ENCODE measurements around the gene TPM3.

DNA sequence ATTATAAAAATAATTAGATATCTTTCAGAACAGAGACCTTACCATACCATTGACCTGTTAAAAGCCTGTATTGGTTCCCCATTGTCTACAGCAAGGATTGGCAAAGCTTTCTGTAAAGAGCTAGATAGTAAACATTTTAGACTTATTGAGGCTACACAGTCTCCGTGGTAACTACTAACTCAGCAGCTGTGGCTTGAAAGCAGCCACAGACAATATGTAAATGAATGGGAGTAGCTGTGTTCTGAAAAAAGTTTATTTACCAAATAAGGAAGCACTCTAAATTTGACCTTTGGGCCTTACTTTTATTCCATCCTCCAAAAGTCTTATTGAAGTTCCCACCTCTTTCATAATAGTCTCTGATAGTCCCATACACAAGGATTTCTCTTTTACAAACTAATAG lies 76.7 kb downstream of the TPM3 start:
- TF ChIP-seq TAF1 (IDR thresholded peaks at IDR 0.05; ENCODE audit: low read depth) = no peak
- no peak for TF ChIP-seq RAD21 (conservative IDR thresholded peaks at IDR 0.05)
- TF ChIP-seq CTCF (IDR thresholded peaks at IDR 0.05; ENCODE audit: poor library complexity, severe bottlenecking) = no peak
- no peak for TF ChIP-seq POLR2AphosphoS5 (IDR thresholded peaks at IDR 0.05)
- no peak for TF ChIP-seq EZH2 (IDR thresholded peaks at IDR 0.05; ENCODE audit: borderline replicate concordance, insufficient read depth, low read length, poor library complexity, severe bottlenecking)
- TF ChIP-seq, protein P1, sequence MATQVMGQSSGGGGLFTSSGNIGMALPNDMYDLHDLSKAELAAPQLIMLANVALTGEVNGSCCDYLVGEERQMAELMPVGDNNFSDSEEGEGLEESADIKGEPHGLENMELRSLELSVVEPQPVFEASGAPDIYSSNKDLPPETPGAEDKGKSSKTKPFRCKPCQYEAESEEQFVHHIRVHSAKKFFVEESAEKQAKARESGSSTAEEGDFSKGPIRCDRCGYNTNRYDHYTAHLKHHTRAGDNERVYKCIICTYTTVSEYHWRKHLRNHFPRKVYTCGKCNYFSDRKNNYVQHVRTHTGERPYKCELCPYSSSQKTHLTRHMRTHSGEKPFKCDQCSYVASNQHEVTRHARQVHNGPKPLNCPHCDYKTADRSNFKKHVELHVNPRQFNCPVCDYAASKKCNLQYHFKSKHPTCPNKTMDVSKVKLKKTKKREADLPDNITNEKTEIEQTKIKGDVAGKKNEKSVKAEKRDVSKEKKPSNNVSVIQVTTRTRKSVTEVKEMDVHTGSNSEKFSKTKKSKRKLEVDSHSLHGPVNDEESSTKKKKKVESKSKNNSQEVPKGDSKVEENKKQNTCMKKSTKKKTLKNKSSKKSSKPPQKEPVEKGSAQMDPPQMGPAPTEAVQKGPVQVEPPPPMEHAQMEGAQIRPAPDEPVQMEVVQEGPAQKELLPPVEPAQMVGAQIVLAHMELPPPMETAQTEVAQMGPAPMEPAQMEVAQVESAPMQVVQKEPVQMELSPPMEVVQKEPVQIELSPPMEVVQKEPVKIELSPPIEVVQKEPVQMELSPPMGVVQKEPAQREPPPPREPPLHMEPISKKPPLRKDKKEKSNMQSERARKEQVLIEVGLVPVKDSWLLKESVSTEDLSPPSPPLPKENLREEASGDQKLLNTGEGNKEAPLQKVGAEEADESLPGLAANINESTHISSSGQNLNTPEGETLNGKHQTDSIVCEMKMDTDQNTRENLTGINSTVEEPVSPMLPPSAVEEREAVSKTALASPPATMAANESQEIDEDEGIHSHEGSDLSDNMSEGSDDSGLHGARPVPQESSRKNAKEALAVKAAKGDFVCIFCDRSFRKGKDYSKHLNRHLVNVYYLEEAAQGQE (IDR thresholded peaks at IDR 0.05; ENCODE audit: borderline replicate concordance) = no peak
- no peak for TF ChIP-seq SMC3 (conservative IDR thresholded peaks at IDR 0.05; ENCODE audit: poor library complexity)
- no peak for TF ChIP-seq EP300 (conservative IDR thresholded peaks at IDR 0.05; ENCODE audit: poor library complexity, severe bottlenecking)
- TF ChIP-seq MXI1 (conservative IDR thresholded peaks at IDR 0.05; ENCODE audit: poor library complexity, severe bottlenecking) = no peak
